ENCODE data around the gene NT5DC1.

The NT5DC1 gene

DNA sequence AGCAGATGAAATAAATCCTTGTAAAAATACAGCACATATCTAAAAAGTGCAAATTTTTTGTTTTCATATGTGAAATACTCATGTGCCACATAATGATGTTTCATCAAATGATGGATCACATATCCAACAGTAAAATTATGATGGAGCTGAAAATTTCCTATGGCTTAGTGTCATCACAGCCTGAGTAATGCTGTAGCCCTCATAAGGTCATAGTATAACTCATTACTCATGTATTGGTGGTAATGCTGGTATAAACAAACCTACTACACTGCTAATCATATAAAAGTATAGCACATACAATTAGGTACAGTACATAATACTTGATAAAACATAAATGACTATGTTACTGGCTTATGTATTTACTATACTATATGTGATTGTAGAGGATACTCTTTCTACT lies 166.2 kb downstream of the NT5DC1 start:
- H3K27me3 ChIP-seq (ENCODE audit: low read depth, low read length): no peaks in the 10 kb centered on the region
- no peak overlapping the region for H3K27ac ChIP-seq (ENCODE audit: low read length)
- no peaks in the 10 kb centered on the region for H3K4me1 ChIP-seq (ENCODE audit: control insufficient read depth in 1 of 2, insufficient read depth in 2 of 2, low read length in 2 of 2)
- no peak overlapping the region for H3K4me3 ChIP-seq (ENCODE audit: low read depth in 1 of 2, low read length in 2 of 2)
- peaks cover 5 to 8% of the 10 kb centered on the region in 2 donors for H3K36me3 ChIP-seq (ENCODE audit: control insufficient read depth in 1 of 2, insufficient read depth in 2 of 2, low read length in 2 of 2)
- no peaks in the 10 kb centered on the region for H3K9me3 ChIP-seq (ENCODE audit: control insufficient read depth in 1 of 2, low read length in 2 of 2)

DNA sequence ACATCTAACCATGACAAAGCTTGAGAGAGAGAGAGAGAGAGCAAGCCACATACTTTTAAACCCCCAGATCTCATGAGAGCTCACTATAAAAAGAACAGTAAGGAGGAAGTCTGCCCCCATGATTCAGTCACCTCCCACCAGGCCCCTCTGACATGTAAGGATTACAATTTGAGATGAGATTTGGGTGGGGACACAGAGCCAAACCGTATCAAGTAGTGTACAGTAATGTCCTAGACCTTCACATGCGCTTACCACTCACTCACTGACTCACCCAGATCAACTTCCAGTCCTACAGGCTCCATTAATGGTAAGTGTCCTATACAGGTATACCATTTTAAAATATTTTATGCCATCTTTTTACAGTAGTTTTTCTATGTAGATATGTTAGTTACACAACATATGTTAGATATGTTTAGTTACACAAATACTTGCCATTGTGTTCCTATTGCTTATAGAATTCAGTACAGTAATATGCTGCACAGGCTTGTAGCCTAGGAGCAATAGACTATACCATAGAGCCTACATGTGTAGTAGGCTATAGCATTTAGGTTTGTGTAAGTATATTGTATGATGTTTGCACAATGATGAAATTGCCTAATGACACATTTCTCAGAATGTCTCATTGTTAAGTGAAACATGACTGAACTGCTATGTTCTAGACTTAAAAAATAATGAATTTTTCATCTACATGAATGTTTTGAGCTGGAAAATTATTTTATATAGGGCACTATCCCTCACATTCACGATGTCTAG lies 167.4 kb downstream of the NT5DC1 start:
- no peak overlapping the region for H3K4me3 ChIP-seq (ENCODE audit: low read depth in 1 of 2, low read length in 2 of 2)
- no peaks in the 10 kb centered on the region for H3K9me3 ChIP-seq (ENCODE audit: control insufficient read depth in 1 of 2, low read length in 2 of 2)
- no peaks in the 10 kb centered on the region for H3K27me3 ChIP-seq (ENCODE audit: low read depth, low read length)
- no peak overlapping the region for H3K27ac ChIP-seq (ENCODE audit: low read length)
- H3K36me3 ChIP-seq (ENCODE audit: control insufficient read depth in 1 of 2, insufficient read depth in 2 of 2, low read length in 2 of 2): peaks cover 1 to 8% of the 10 kb centered on the region in 2 donors
- H3K4me1 ChIP-seq (ENCODE audit: control insufficient read depth in 1 of 2, insufficient read depth in 2 of 2, low read length in 2 of 2): no peaks in the 10 kb centered on the region

DNA sequence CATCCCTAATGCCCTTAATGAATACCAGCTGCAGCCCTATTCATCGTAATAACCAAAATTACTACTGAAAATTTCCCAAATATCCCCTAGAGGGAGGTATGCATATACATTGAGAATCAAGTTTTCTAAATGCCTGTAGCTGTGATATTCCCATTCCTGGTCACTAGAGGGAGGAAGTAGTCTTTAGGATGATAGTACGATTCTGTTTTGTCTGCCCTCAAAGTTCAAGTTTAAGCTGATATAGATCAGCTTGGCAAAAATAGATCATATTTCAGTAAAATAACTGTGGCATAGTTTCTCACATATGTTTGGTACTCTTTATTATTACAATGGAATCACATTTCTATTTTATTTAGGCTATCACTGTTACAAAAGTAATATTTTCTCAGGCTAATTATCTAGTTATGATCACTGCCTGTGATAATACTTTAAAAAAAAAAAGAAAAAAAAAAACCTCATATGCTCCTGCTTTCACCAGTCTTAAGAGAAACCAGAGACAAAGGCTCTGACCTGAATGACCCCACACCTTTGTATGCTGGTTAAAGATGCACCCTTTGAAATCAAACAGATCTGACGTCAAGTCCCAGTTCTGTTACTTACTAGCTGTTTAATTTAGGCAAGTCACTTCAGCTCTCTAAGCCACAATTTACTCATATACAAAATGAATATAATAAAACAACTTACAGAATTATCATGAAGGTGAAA lies 168.1 kb downstream of the NT5DC1 start:
- no peak overlapping the region for H3K4me3 ChIP-seq (ENCODE audit: low read depth in 1 of 2, low read length in 2 of 2)

DNA sequence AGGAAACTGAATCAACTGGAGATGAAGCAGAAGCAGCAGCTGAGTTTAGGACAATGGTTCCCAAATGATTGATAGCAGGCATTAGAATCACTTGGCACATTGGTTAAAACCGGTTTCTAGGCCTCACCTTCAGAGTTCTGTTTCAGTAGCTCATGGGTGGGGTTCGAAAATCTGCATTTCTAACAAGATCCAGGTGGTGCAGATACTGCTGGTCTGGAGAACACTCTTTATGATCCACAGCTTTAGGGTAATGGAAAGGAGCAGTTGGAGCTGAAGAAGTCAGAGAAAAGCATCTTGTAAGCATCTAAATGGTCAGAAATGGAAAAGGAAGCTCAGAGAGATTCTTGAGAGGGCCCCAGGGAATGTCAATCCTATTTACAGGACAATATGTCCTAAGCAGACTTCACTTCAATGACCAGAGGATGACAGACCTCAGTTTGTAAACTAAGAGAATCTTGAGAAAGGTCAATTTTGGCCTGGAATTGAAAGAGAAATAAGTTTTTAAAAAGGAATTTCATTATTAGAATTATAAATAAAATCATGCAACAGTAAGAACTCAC lies 170.6 kb downstream of the NT5DC1 start:
- H3K36me3 ChIP-seq (ENCODE audit: control insufficient read depth in 1 of 2, insufficient read depth in 2 of 2, low read length in 2 of 2): peaks cover 3 to 4% of the 10 kb centered on the region in 2 donors
- H3K4me1 ChIP-seq (ENCODE audit: control insufficient read depth in 1 of 2, insufficient read depth in 2 of 2, low read length in 2 of 2): peaks cover 0 to 18% of the 10 kb centered on the region in 2 donors
- no peaks in the 10 kb centered on the region for H3K27me3 ChIP-seq (ENCODE audit: low read depth, low read length)
- no peaks in the 10 kb centered on the region for H3K9me3 ChIP-seq (ENCODE audit: control insufficient read depth in 1 of 2, low read length in 2 of 2)
- no peak overlapping the region for H3K4me3 ChIP-seq (ENCODE audit: low read depth in 1 of 2, low read length in 2 of 2)
- H3K27ac ChIP-seq (ENCODE audit: low read length): no peak overlapping the region

More for the DNA sequence above, 168.1 kb downstream of the NT5DC1 start:
- Histone ChIP-seq H3K4me1 (ENCODE audit: control insufficient read depth in 1 of 2, insufficient read depth in 2 of 2, low read length in 2 of 2) (no peaks in the 10 kb centered on the region), H3K27me3 (ENCODE audit: low read depth, low read length) (no peaks in the 10 kb centered on the region), H3K36me3 (ENCODE audit: control insufficient read depth in 1 of 2, insufficient read depth in 2 of 2, low read length in 2 of 2) (peaks cover 0 to 8% of the 10 kb centered on the region in 2 donors), H3K27ac (ENCODE audit: low read length) (no peak overlapping the region), H3K9me3 (ENCODE audit: control insufficient read depth in 1 of 2, low read length in 2 of 2) (no peaks in the 10 kb centered on the region)

DNA sequence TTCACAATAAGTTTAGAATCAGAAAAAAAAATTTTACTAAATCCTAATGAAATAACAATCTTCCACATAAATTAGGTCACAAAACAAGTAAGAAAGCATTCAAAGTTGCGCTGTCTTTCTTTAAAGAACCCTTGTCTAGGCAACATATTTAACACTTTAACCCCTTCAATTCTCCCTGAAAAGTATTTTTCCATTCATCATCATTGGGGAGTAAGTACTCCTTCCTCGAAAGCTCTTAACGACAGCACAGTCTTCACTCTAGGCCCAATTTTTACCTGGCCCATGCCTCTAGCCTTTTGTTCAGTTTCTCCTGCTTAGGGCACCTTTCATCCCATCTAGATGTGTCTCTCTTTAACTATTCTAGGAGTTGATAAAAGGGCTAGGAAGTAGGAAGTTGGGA lies 176.5 kb downstream of the NT5DC1 start:
- Histone ChIP-seq H3K27me3 (ENCODE audit: low read depth, low read length) (no peaks in the 10 kb centered on the region), H3K4me1 (ENCODE audit: control insufficient read depth in 1 of 2, insufficient read depth in 2 of 2, low read length in 2 of 2) (peaks cover 7 to 46% of the 10 kb centered on the region in 2 donors), H3K9me3 (ENCODE audit: control insufficient read depth in 1 of 2, low read length in 2 of 2) (no peaks in the 10 kb centered on the region), H3K36me3 (ENCODE audit: control insufficient read depth in 1 of 2, insufficient read depth in 2 of 2, low read length in 2 of 2) (peaks cover 3 to 12% of the 10 kb centered on the region in 2 donors), H3K4me3 (ENCODE audit: low read depth in 1 of 2, low read length in 2 of 2) (peak overlapping the region; percentile 86 to 89), H3K27ac (ENCODE audit: low read length) (peak overlapping the region; percentile 61)

DNA sequence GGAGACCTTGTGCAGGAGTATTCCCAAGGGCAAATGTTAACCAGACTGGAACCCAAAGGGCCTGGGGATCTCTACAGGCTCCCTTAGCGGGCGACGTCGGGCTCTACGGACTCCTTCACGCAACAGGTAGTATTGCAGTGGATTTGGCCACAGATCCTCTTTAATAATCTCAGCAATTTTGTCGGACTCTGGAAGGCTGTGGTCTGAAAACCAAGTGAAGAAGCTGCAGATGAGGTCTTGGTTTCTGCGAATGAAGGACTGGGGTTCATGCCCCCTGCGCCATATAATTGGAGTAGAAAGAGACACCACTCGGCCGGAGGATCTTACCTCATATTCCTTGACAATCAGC lies 177.8 kb downstream of the NT5DC1 start:
- H3K4me3 ChIP-seq (ENCODE audit: low read depth in 1 of 2, low read length in 2 of 2): peak overlapping the region; percentile 86 to 89
- peak overlapping the region; percentile 96 for H3K27ac ChIP-seq (ENCODE audit: low read length)
- peaks cover 7 to 46% of the 10 kb centered on the region in 2 donors for H3K4me1 ChIP-seq (ENCODE audit: control insufficient read depth in 1 of 2, insufficient read depth in 2 of 2, low read length in 2 of 2)
- peaks cover 3 to 12% of the 10 kb centered on the region in 2 donors for H3K36me3 ChIP-seq (ENCODE audit: control insufficient read depth in 1 of 2, insufficient read depth in 2 of 2, low read length in 2 of 2)
- H3K27me3 ChIP-seq (ENCODE audit: low read depth, low read length): no peaks in the 10 kb centered on the region
- no peaks in the 10 kb centered on the region for H3K9me3 ChIP-seq (ENCODE audit: control insufficient read depth in 1 of 2, low read length in 2 of 2)

DNA sequence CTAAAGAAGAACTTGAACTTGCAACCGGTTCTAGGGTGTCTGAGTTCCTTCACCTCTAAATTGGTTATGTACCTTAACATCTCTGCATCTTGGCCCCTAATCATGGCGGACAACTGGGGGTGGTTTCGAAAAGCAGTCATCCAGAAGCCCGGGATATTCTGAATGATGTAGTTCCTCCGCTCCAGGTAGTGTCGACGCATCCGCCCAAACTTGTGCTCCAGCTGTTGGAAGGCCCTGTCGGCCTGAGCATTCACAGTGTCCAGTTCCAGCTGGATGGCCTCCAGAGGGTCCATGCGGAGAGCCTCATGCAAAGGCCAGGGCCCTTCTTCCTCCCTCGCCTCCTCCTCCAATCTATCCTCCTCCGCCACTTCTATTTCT lies 178.2 kb downstream of the NT5DC1 start:
- H3K4me3 ChIP-seq (ENCODE audit: low read depth in 1 of 2, low read length in 2 of 2): peak overlapping the region; percentile 86 to 89
- peak overlapping the region; percentile 96 for H3K27ac ChIP-seq (ENCODE audit: low read length)
- H3K9me3 ChIP-seq (ENCODE audit: control insufficient read depth in 1 of 2, low read length in 2 of 2): no peaks in the 10 kb centered on the region
- H3K36me3 ChIP-seq (ENCODE audit: control insufficient read depth in 1 of 2, insufficient read depth in 2 of 2, low read length in 2 of 2): peaks cover 3 to 12% of the 10 kb centered on the region in 2 donors
- no peaks in the 10 kb centered on the region for H3K27me3 ChIP-seq (ENCODE audit: low read depth, low read length)
- H3K4me1 ChIP-seq (ENCODE audit: control insufficient read depth in 1 of 2, insufficient read depth in 2 of 2, low read length in 2 of 2): peaks cover 7 to 46% of the 10 kb centered on the region in 2 donors

DNA sequence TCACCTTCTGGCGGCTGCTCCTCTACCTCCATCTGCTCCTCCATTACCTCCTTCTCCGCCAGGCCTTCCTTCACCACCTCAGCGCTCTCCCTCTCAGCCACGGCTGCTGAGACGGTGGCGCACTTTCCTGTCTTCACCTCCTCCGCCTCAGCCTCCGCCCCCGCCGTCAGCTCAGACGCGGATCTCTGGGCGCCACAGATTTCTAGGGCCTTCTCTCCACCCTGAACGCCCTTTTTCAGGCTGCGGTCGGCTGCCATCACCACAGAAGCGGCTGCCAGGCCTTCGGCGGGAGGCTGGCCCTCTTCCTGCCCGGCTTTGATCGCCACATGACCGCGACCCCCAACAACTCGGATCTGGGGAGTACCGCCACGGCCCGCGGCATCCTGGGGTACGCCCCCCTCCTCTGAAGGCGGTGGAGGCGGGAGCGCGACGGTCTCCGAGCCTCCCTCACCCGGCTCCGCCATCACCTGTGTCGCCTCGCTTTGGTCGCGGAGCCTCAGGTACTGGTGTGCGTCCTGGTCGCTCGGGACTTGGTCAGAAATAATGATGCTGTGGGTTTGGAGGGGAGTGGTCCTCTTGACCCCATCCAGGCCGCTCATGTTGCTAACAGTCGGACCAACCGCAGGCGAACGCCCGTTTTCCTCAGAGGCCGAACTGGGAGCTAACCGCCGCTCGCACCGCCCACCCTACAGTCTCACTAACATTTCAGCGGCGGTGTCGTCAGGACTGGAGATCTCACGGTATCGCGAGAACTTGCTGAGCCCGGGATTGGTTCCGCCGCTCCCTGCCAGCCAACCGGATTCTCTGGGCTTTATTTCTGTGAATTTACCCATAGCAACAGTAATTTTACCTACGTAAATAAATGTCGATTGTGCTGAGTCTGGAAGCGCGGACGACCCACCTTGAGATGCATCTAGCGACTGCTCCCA lies 178.8 kb downstream of the NT5DC1 start, which contains the start of gene TSPYL1:
TSPYL1 (minus strand) TSS at position 699 of the 929 bp plus-strand sequence; CDS start at position 599, 100 bp downstream.
- H3K36me3 ChIP-seq (ENCODE audit: control insufficient read depth in 1 of 2, insufficient read depth in 2 of 2, low read length in 2 of 2): peaks cover 3 to 9% of the 10 kb centered on the region in 2 donors
- H3K27me3 ChIP-seq (ENCODE audit: low read depth, low read length): no peaks in the 10 kb centered on the region
- peak within 1 kb of the TSS; percentile 96 for H3K27ac ChIP-seq (ENCODE audit: low read length)
- peaks cover 7 to 45% of the 10 kb centered on the region in 2 donors for H3K4me1 ChIP-seq (ENCODE audit: control insufficient read depth in 1 of 2, insufficient read depth in 2 of 2, low read length in 2 of 2)
- H3K4me3 ChIP-seq (ENCODE audit: low read depth in 1 of 2, low read length in 2 of 2): peak within 1 kb of the TSS; percentile 86 to 89
- H3K9me3 ChIP-seq (ENCODE audit: control insufficient read depth in 1 of 2, low read length in 2 of 2): no peaks in the 10 kb centered on the region

DNA sequence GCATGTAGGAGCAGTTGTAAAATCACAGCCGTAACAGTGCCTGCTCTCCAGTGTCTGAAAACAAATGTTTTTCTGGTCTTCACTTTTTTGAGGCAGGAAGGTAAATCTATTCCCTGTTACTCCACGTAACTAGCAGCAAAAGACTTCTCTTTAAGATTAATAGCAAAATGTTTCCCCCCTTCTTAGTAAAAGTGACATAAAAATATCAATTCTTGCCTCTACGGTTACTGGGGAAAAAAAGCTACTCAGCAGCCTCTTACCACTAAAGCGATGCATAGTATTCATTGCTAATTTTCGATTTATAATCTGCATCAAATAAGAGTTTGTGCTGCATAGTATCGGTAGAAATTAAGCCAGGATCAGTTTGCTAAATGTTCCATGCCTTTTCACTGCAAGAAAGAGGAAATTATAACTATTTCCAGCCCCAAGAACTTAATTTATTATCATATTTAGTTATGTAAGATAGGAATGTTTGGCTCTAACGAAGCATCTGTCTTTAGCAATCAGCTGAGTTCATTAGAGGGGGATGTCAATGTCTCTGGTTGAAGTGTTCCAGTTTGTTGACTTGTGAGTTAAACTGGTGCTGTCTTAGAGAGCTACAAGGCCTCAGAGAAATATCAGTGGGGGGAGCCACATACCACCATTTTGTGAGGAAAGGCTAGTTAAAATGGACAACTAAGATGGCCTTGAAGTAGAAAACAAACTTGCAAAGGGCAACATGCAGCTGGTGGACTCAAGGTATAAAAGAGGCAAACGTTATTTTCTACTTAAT lies 179.7 kb downstream of the NT5DC1 start:
- Histone ChIP-seq H3K27ac (ENCODE audit: low read length) (peak overlapping the region; percentile 96), H3K27me3 (ENCODE audit: low read depth, low read length) (no peaks in the 10 kb centered on the region), H3K4me3 (ENCODE audit: low read depth in 1 of 2, low read length in 2 of 2) (peak overlapping the region; percentile 86 to 89), H3K36me3 (ENCODE audit: control insufficient read depth in 1 of 2, insufficient read depth in 2 of 2, low read length in 2 of 2) (peaks cover 3 to 9% of the 10 kb centered on the region in 2 donors), H3K9me3 (ENCODE audit: control insufficient read depth in 1 of 2, low read length in 2 of 2) (no peaks in the 10 kb centered on the region), H3K4me1 (ENCODE audit: control insufficient read depth in 1 of 2, insufficient read depth in 2 of 2, low read length in 2 of 2) (peaks cover 7 to 37% of the 10 kb centered on the region in 2 donors)

DNA sequence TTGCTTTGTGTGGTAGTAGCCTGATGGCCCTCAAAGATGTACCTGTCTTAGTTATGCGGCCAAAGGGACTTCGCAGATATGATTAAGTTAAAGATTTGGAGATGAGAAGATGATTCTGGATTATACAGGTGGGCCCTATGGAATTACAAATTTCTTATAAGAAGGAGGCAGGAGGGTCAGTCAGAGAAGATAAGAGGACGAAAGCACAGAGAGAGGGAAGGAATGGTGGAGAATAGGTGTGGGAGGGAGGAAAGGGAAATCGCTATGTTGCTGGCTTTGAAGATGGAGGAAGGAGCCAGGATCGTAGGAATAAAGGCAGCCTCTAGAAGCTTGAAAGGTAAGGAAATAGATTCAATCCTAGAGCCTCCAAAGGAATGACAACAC lies 180.3 kb downstream of the NT5DC1 start:
- Histone ChIP-seq H3K27ac (ENCODE audit: low read length) (no peak overlapping the region), H3K36me3 (ENCODE audit: control insufficient read depth in 1 of 2, insufficient read depth in 2 of 2, low read length in 2 of 2) (peaks cover 3 to 9% of the 10 kb centered on the region in 2 donors), H3K4me1 (ENCODE audit: control insufficient read depth in 1 of 2, insufficient read depth in 2 of 2, low read length in 2 of 2) (peaks cover 7 to 31% of the 10 kb centered on the region in 2 donors), H3K27me3 (ENCODE audit: low read depth, low read length) (no peaks in the 10 kb centered on the region), H3K4me3 (ENCODE audit: low read depth in 1 of 2, low read length in 2 of 2) (peak overlapping the region; percentile 86 to 89), H3K9me3 (ENCODE audit: control insufficient read depth in 1 of 2, low read length in 2 of 2) (no peaks in the 10 kb centered on the region)
